ENCODE results near the gene PCBP3.
"Not testable (repeated sequence)": the region's sequence is repeated elsewhere in the genome, so short reads cannot be mapped to it uniquely, and the experiment has no call there.

Gene PCBP3

DNA sequence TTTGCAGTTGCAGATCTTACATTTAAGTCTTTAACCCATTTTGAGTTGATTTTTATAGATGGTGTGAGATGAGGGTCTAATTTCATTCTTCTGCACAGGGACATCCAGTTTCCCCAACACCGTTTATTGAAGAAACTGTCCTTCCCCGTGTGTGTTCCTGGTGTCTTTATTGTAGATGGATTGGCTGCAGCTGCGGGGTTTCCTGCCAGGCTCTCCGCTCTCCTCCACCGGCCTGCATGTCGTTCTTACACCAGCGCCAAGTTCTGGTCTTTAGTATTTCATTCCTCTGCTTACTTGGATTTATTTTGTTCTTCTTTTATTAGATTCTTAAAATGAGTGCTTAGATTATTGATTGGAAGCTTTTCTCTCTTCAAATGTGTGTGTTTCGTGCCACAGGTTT, 239.1 kb downstream of the PCBP3 start:
- H3K9ac ChIP-seq (ENCODE audit: insufficient read length, low read depth) = no peak overlapping the region
- TF ChIP-seq YY1 (IDR thresholded peaks at IDR 0.05; ENCODE audit: insufficient read depth, insufficient read length) = no peak
- TF ChIP-seq ZNF274 (IDR thresholded peaks at IDR 0.05; ENCODE audit: low read depth, low read length) = no peak
- TF ChIP-seq SUZ12 (IDR thresholded peaks at IDR 0.05; ENCODE audit: extremely low read depth, insufficient read depth, insufficient read length) = no peak
- H3K9me3 ChIP-seq (ENCODE audit: insufficient read depth, low read length) = no peaks in the 10 kb centered on the region
- no peaks in the 10 kb centered on the region for H3K36me3 ChIP-seq (ENCODE audit: insufficient read depth, insufficient read length, low read length)
- H3K4me3 ChIP-seq (ENCODE audit: insufficient read length, low read depth) = no peak overlapping the region
- peaks cover 13% of the 10 kb centered on the region for H3K4me1 ChIP-seq (ENCODE audit: insufficient read depth, insufficient read length)
- no peak for DNase-seq (ENCODE audit: low read depth, low spot score)
- H3K27me3 ChIP-seq (ENCODE audit: insufficient read depth, insufficient read length) = peaks cover 3% of the 10 kb centered on the region

- TF ChIP-seq ZNF274 (IDR thresholded peaks at IDR 0.05; ENCODE audit: low read depth, low read length) = no peak
- no peak for TF ChIP-seq SUZ12 (IDR thresholded peaks at IDR 0.05; ENCODE audit: extremely low read depth, insufficient read depth, insufficient read length)
- no peak for TF ChIP-seq YY1 (IDR thresholded peaks at IDR 0.05; ENCODE audit: insufficient read depth, insufficient read length)
- no peak for DNase-seq (ENCODE audit: low read depth, low spot score)
- Histone ChIP-seq H3K4me1 (ENCODE audit: insufficient read depth, insufficient read length) (peaks cover 9% of the 10 kb centered on the region), H3K36me3 (ENCODE audit: insufficient read depth, insufficient read length, low read length) (no peaks in the 10 kb centered on the region), H3K27me3 (ENCODE audit: insufficient read depth, insufficient read length) (peaks cover 3% of the 10 kb centered on the region), H3K9me3 (ENCODE audit: insufficient read depth, low read length) (no peaks in the 10 kb centered on the region), H3K9ac (ENCODE audit: insufficient read length, low read depth) (no peak overlapping the region), H3K4me3 (ENCODE audit: insufficient read length, low read depth) (no peak overlapping the region)
Observed at GRCh38 chr21:45883090-45883489, 239.6 kb downstream of the PCBP3 start.

- TF ChIP-seq ZNF274 (IDR thresholded peaks at IDR 0.05; ENCODE audit: low read depth, low read length) (no peak), YY1 (IDR thresholded peaks at IDR 0.05; ENCODE audit: insufficient read depth, insufficient read length) (no peak), SUZ12 (IDR thresholded peaks at IDR 0.05; ENCODE audit: extremely low read depth, insufficient read depth, insufficient read length) (no peak)
- H3K4me3 ChIP-seq (ENCODE audit: insufficient read length, low read depth) = no peak overlapping the region
- H3K36me3 ChIP-seq (ENCODE audit: insufficient read depth, insufficient read length, low read length) = no peaks in the 10 kb centered on the region
- H3K9me3 ChIP-seq (ENCODE audit: insufficient read depth, low read length) = no peaks in the 10 kb centered on the region
- DNase-seq (ENCODE audit: low read depth, low spot score) = no peak
- no peak overlapping the region for H3K9ac ChIP-seq (ENCODE audit: insufficient read length, low read depth)
- H3K4me1 ChIP-seq (ENCODE audit: insufficient read depth, insufficient read length) = peaks cover 3% of the 10 kb centered on the region
- peaks cover 6% of the 10 kb centered on the region for H3K27me3 ChIP-seq (ENCODE audit: insufficient read depth, insufficient read length)
Observed at GRCh38 chr21:45885597-45885929, 242.0 kb downstream of the PCBP3 start.

DNA sequence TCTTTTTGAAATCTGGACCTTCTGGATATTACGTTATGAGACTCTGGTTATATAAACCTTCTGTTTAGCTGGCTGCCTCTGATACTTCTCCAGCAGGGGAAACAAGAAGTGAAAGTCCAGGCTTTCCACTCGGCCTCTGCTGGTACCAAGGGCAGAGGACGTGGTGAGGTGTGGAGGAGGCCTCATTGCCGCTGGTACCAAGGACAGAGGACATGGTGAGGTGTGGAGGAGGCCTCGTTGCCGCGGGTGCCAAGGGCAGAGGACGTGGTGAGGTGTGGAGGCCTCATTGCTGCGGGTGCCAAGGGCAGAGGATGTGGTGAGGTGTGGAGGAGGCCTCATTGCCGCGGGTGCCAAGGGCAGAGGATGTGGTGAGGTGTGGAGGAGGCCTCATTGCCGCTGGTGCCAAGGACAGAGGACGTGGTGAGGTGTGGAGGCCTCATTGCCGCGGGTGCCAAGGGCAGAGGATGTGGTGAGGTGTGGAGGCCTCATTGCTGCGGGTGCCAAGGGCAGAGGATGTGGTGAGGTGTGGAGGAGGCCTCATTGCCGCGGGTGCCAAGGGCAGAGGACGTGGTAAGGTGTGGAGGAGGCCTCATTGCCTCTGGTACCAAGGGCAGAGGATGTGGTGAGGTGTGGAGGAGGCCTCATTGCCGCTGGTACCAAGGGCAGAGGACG, 242.5 kb downstream of the PCBP3 start:
- H3K27me3 ChIP-seq (ENCODE audit: insufficient read depth, insufficient read length); H3K9me3 ChIP-seq (ENCODE audit: insufficient read depth, low read length); H3K9ac ChIP-seq (ENCODE audit: insufficient read length, low read depth); H3K4me3 ChIP-seq (ENCODE audit: insufficient read length, low read depth); DNase-seq (ENCODE audit: low read depth, low spot score); H3K4me1 ChIP-seq (ENCODE audit: insufficient read depth, insufficient read length); H3K36me3 ChIP-seq (ENCODE audit: insufficient read depth, insufficient read length, low read length): not testable (repeated sequence)

DNA sequence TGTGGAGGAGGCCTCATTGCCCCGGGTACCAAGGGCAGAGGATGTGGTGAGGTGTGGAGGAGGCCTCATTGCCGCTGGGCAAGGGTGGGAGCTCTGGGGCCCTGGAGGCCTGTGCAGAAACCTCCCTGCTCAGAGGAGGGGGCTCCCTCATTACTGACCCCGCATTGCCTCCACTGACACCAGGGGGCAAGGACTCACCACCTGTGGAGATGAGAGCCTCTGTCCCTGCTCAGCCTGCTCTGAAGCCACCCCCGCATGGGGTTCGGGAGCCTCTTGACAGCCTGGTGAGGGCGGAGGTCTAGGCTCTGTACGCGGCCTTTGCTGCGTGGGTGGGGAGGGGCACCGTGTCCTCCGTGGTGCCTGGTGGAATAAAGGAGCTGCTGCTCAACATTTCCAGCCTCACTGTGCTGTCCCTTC, 243.1 kb downstream of the PCBP3 start:
- Histone ChIP-seq H3K9me3 (ENCODE audit: insufficient read depth, low read length) (no peaks in the 10 kb centered on the region), H3K27me3 (ENCODE audit: insufficient read depth, insufficient read length) (peaks cover 13% of the 10 kb centered on the region), H3K4me3 (ENCODE audit: insufficient read length, low read depth) (no peak overlapping the region), H3K9ac (ENCODE audit: insufficient read length, low read depth) (no peak overlapping the region), H3K36me3 (ENCODE audit: insufficient read depth, insufficient read length, low read length) (no peaks in the 10 kb centered on the region), H3K4me1 (ENCODE audit: insufficient read depth, insufficient read length) (peaks cover 3% of the 10 kb centered on the region)
- TF ChIP-seq ZNF274 (IDR thresholded peaks at IDR 0.05; ENCODE audit: low read depth, low read length) (no peak), YY1 (IDR thresholded peaks at IDR 0.05; ENCODE audit: insufficient read depth, insufficient read length) (no peak), SUZ12 (IDR thresholded peaks at IDR 0.05; ENCODE audit: extremely low read depth, insufficient read depth, insufficient read length) (no peak)
- no peak for DNase-seq (ENCODE audit: low read depth, low spot score)

DNA sequence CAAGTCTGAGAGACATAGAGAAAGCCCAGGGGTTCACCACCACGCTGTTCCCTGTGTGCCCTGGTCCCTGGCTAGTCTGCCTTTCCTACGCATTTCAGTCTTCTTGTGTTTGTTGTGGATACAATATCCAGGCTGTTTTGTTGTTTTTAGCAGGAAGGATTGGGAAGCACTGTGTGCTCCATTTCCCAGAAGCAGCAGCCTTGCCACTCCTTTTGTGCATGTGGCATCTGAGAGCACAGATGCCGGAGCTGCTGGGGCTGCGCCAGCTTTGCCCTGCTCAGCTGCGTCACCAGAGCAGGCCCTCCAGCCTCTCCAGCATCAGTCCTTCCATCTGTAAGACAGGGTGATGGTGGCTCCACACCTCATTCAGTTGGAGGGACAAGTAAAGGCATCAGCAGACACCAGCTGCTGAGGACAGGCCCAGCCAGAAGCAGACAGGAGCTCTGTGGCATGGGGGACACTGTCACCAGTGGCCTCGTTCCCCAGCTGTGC, 243.6 kb downstream of the PCBP3 start:
- TF ChIP-seq SUZ12 (IDR thresholded peaks at IDR 0.05; ENCODE audit: extremely low read depth, insufficient read depth, insufficient read length) (no peak), ZNF274 (IDR thresholded peaks at IDR 0.05; ENCODE audit: low read depth, low read length) (no peak), YY1 (IDR thresholded peaks at IDR 0.05; ENCODE audit: insufficient read depth, insufficient read length) (no peak)
- H3K27me3 ChIP-seq (ENCODE audit: insufficient read depth, insufficient read length) = peaks cover 14% of the 10 kb centered on the region
- H3K4me3 ChIP-seq (ENCODE audit: insufficient read length, low read depth) = no peak overlapping the region
- no peak overlapping the region for H3K9ac ChIP-seq (ENCODE audit: insufficient read length, low read depth)
- no peaks in the 10 kb centered on the region for H3K9me3 ChIP-seq (ENCODE audit: insufficient read depth, low read length)
- H3K4me1 ChIP-seq (ENCODE audit: insufficient read depth, insufficient read length) = peaks cover 7% of the 10 kb centered on the region
- H3K36me3 ChIP-seq (ENCODE audit: insufficient read depth, insufficient read length, low read length) = no peaks in the 10 kb centered on the region
- DNase-seq (ENCODE audit: low read depth, low spot score) = no peak

DNA sequence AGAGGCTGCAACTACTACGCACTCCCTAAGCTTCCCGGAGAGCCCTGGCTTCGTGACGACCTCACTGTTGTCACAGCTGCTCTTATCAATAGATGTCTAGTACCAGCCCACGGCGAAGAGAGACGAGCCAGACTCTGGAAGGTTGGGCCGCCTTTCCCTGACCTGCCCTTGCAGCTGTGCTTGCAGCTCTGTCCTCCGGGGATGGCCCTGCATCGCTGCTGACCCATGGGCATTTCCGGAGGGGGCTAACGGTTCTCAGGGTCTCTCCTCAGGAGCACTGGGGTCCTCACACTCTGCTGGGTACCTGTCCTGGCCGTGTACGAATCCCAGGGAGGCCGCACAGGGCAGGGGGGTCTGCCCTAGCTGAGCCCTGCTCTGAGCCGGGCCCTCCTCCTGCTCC, 244.3 kb downstream of the PCBP3 start:
- Histone ChIP-seq H3K9ac (ENCODE audit: insufficient read length, low read depth) (no peak overlapping the region), H3K4me1 (ENCODE audit: insufficient read depth, insufficient read length) (peaks cover 11% of the 10 kb centered on the region), H3K27me3 (ENCODE audit: insufficient read depth, insufficient read length) (peaks cover 14% of the 10 kb centered on the region), H3K36me3 (ENCODE audit: insufficient read depth, insufficient read length, low read length) (no peaks in the 10 kb centered on the region), H3K4me3 (ENCODE audit: insufficient read length, low read depth) (no peak overlapping the region), H3K9me3 (ENCODE audit: insufficient read depth, low read length) (no peaks in the 10 kb centered on the region)
- DNase-seq (ENCODE audit: low read depth, low spot score) = no peak
- no peak for TF ChIP-seq ZNF274 (IDR thresholded peaks at IDR 0.05; ENCODE audit: low read depth, low read length)
- TF ChIP-seq SUZ12 (IDR thresholded peaks at IDR 0.05; ENCODE audit: extremely low read depth, insufficient read depth, insufficient read length) = no peak
- no peak for TF ChIP-seq YY1 (IDR thresholded peaks at IDR 0.05; ENCODE audit: insufficient read depth, insufficient read length)
